Adrenal gland (tissue), 5 donors: Measurements from ENCODE around the gene COX11.

Source experiments
- POLR2A ChIP-seq, 2 donors: fragments of 450-650 bp; IDR thresholded peaks; one replicate each; pipeline ENCODE4 v1.6.1; 2017; ENCODE audit warnings: antibody characterized with exemption in 2 of 2, mild to moderate bottlenecking in 2 of 2, moderate library complexity in 1 of 2
- TF ChIP-seq, protein P1 (sequence below), 6 experiments: fragments of 450-650 bp in 4 of 6; fragments of 200-600 bp in 2 of 6; sonication (generic) in 1 of 6; IDR thresholded peaks; 1 replicate in 5 of 6; 2 replicates in 1 of 6; pipeline versions ENCODE4 v1.5.1 to v1.8.0; 2016 to 2021; ENCODE audit warnings: antibody characterized with exemption in 6 of 6, mild to moderate bottlenecking in 2 of 6, moderate library complexity in 1 of 6
- donor health status: DM: no; HTN: no; CAD: no.

- TF ChIP-seq POLR2A (IDR thresholded peaks at IDR 0.05) = no peak
- TF ChIP-seq, protein P1, sequence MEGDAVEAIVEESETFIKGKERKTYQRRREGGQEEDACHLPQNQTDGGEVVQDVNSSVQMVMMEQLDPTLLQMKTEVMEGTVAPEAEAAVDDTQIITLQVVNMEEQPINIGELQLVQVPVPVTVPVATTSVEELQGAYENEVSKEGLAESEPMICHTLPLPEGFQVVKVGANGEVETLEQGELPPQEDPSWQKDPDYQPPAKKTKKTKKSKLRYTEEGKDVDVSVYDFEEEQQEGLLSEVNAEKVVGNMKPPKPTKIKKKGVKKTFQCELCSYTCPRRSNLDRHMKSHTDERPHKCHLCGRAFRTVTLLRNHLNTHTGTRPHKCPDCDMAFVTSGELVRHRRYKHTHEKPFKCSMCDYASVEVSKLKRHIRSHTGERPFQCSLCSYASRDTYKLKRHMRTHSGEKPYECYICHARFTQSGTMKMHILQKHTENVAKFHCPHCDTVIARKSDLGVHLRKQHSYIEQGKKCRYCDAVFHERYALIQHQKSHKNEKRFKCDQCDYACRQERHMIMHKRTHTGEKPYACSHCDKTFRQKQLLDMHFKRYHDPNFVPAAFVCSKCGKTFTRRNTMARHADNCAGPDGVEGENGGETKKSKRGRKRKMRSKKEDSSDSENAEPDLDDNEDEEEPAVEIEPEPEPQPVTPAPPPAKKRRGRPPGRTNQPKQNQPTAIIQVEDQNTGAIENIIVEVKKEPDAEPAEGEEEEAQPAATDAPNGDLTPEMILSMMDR (IDR thresholded peaks at IDR 0.05) = no peak
Measured at GRCh38 chr17:54968988-54969332, 506 bp upstream of the COX11 start.
